Glutamatergic neuron (in vitro differentiated cells): ENCODE measurements around the gene RTL10. TPM values are rescaled to one million over a fixed set of nuclear protein-coding genes. Genes with fewer than 3 reads are reported as not detected.
"Not testable (repeated sequence)": the region's sequence is repeated elsewhere in the genome, so short reads cannot be mapped to it uniquely, and the experiment has no call there.

Experiments
- DNase-seq: peaks from one replicate; pipeline ENCODE4 v3.0.0; 2022
- H3K27ac Mint-ChIP-seq: one replicate; pipeline ENCODE4 v1.8.0; 2020; ENCODE audit warnings: mild to moderate bottlenecking, mixed read lengths, inconsistent platforms; ENCODE audit not compliant: unreplicated experiment
- H3K27me3 Mint-ChIP-seq: one replicate; pipeline ENCODE4 v1.8.0; 2020; ENCODE audit warnings: mild to moderate bottlenecking, moderate library complexity, mixed read lengths, inconsistent platforms; ENCODE audit not compliant: unreplicated experiment
- H3K36me3 Mint-ChIP-seq: one replicate; pipeline ENCODE4 v1.8.0; 2020; ENCODE audit warnings: mild to moderate bottlenecking, mixed read lengths, inconsistent platforms; ENCODE audit not compliant: unreplicated experiment
- H3K4me1 Mint-ChIP-seq: one replicate; pipeline ENCODE4 v1.8.0; 2020; ENCODE audit warnings: mild to moderate bottlenecking, low read depth, mixed read lengths, inconsistent platforms; ENCODE audit not compliant: unreplicated experiment
- H3K4me3 Mint-ChIP-seq: one replicate; pipeline ENCODE4 v1.8.0; 2020; ENCODE audit warnings: mild to moderate bottlenecking, mixed read lengths, inconsistent platforms; ENCODE audit not compliant: unreplicated experiment
- H3K9me3 Mint-ChIP-seq: one replicate; pipeline ENCODE4 v1.8.0; 2020; ENCODE audit warnings: mild to moderate bottlenecking, moderate library complexity, mixed read lengths, inconsistent platforms; ENCODE audit not compliant: unreplicated experiment
- total RNA-seq: library from RNA; stranded (reverse); fragmentation: NEBNext Ultra II Directional; extraction: Animal tissue kit (Norgen Biotek cat#: 25700); gene quantifications from one replicate; pipeline ENCODE4 v1.2.1, GENCODE V29; 2021; ENCODE audit not compliant: unreplicated experiment
- TF ChIP-seq, protein P1 (sequence below): fragments of 200-600 bp; sonication (generic); IDR thresholded peaks from one replicate; pipeline ENCODE4 v1.5.0; 2021; ENCODE audit not compliant: partially characterized antibody, unreplicated experiment

The RTL10 gene
- total RNA-seq, 1 donor from 2014 or later = 12.1 TPM

DNA sequence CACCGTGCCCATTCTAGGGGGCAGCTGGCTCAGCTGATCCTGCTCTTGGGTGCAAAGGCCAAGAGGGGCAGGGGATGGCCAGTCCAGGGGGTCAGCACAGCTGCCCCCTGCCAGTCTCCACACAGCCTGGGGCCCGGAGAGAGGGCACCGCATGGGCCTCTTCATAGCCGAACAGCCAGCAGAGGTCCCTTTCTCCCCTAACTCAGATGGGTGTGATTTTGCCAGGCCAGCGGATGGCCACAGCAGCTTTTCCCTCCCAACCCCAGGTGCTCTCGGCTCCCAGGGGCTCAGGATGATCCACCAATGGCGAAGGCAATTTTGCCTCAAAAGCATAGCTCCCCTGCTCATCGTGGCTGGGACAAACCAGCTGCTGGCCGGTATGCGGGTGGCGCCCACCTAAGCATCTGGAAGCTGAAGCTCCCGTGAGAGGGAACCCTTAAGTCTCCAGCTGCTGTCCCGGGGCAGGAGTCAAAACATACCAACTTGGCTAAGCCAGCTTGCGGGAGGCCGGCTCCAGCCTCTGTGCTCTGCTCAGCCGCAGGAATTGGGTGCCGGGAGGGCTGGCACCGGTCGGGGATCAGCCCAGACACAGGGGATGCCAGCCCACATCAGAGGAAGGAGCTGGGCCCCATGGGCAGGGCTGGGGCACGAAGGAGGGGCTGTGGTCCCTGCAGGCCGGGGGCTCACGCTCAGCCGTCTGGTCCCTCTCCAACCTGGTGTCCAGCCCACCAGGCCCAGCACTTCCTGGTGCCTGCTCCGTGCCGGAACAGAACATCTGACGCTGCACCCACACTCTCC, 30.5 kb upstream of the RTL10 start:
- TF ChIP-seq, protein P1, sequence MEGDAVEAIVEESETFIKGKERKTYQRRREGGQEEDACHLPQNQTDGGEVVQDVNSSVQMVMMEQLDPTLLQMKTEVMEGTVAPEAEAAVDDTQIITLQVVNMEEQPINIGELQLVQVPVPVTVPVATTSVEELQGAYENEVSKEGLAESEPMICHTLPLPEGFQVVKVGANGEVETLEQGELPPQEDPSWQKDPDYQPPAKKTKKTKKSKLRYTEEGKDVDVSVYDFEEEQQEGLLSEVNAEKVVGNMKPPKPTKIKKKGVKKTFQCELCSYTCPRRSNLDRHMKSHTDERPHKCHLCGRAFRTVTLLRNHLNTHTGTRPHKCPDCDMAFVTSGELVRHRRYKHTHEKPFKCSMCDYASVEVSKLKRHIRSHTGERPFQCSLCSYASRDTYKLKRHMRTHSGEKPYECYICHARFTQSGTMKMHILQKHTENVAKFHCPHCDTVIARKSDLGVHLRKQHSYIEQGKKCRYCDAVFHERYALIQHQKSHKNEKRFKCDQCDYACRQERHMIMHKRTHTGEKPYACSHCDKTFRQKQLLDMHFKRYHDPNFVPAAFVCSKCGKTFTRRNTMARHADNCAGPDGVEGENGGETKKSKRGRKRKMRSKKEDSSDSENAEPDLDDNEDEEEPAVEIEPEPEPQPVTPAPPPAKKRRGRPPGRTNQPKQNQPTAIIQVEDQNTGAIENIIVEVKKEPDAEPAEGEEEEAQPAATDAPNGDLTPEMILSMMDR = no peak
- no peak overlapping the region for H3K27ac Mint-ChIP-seq
- DNase-seq = no peak
- peaks cover 7% of the 10 kb centered on the region for H3K27me3 Mint-ChIP-seq
- H3K36me3 Mint-ChIP-seq = no peaks in the 10 kb centered on the region
- no peak overlapping the region for H3K4me3 Mint-ChIP-seq
- H3K4me1 Mint-ChIP-seq = peaks cover 11% of the 10 kb centered on the region
- H3K9me3 Mint-ChIP-seq = peaks cover 1% of the 10 kb centered on the region

DNA sequence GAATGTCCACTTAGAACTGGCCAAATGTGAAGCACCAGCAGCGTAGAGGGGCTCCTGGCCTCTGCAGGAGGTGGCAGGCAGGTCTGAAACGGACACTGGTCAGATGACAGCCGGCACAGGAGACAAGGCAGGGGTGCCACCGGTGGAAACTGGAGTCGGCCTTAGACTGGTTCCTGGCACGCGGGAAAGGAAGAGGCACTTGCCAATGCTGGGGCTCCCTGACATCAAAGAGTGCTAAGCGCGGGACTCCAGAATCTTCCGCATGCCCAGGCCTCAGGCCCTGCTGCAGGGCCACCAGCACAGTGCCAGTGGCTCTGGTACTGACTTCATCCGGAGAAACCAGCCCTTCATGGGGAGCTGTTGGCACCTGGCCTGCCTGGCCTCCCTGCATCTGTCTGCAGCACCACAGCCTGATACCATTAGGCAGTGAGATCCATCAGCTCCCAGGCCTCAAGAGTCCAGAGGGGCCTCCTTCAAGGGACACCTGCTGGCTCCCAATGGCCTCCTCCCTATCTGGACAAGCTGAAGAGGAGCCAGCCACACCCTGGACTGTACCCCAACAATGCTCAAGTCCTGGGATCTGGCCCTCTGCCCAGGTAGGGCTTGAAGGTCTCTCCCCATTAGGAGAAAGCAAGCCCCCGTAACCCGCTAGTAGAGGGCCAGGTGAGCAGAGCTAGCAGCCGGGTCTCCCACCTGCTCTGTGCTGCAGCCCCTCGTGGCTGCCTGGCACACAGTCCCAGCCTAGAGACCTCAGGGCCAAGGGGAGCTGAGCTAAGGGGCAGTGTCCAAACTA, 29.7 kb upstream of the RTL10 start:
- TF ChIP-seq, protein P1 = no peak
- Mint-ChIP-seq H3K4me3 (no peak overlapping the region), H3K27ac (no peak overlapping the region), H3K27me3 (peaks cover 7% of the 10 kb centered on the region), H3K9me3 (peaks cover 1% of the 10 kb centered on the region), H3K36me3 (no peaks in the 10 kb centered on the region), H3K4me1 (peaks cover 11% of the 10 kb centered on the region)
- peak; percentile 12 for DNase-seq

DNA sequence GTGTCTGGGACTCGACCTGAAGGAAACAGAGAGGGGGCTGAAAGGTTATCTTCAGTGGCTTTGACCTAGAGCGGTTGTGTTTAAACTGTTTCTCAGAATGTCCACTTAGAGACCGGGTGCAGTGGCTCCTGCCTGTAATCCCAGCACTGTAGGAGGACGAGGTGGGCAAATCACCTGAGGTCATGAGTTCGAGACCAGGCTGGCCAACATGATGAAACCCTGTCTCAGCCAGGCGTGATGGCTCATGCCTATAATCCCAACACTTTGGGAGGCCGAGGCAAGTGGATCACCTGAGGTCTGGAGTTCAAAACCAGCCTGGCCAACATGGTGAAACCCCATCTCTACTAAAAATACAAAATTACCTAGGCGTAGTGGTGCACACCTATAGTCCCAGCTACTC, 28.8 kb upstream of the RTL10 start:
- DNase-seq = peak; percentile 0
- not testable (repeated sequence) for H3K9me3 Mint-ChIP-seq, H3K36me3 Mint-ChIP-seq, H3K27me3 Mint-ChIP-seq, H3K4me3 Mint-ChIP-seq, H3K27ac Mint-ChIP-seq
- H3K4me1 Mint-ChIP-seq = peaks cover 11% of the 10 kb centered on the region

DNA sequence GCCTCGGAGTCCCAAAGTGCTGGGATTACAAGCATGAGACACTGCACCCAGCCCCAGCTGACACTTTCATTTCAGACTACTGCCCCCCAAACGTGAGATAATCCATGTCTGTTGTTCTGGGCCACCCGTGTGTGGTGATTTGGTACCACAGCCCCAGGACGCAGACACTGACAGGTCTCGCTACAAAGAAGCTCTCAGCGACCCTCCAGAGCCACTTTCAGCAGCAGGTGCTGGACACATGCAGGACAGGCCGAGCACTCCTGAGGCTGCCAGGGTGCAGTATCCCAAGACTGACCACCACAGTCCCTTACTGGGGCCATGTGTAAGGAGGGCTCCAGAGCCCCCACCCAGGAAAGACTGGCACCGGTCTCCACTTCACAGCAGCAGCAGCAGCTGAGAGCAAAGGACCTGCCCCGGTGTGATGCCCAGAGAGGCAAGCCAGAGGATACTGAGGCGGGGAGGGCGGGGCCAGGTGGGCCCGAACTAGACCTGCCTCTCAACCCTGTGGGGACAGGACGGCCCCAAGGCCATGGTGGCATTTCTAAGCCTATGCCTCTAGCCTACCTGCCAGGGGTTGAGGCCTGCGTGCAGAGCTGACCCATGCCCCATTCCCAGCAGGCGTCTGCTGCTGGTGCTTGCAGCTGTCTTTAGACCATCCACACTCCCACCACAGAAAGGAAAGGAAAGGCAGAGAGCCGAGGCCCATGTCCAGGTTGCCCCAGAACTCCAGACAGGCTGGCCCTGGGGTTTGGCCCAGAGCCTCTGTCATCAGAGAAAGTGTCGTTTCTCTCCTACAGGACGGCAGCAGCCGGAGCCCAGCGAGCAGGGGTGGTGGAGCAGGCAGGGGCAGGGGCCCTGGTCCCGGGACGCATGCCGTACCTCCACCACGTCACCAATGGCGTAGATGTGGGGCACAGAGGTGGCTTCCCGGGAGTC, 28.0 kb upstream of the RTL10 start:
- TF ChIP-seq, protein P1 = no peak
- peaks cover 11% of the 10 kb centered on the region for H3K4me1 Mint-ChIP-seq
- H3K4me3 Mint-ChIP-seq = no peak overlapping the region
- peak; percentile 10 for DNase-seq
- no peaks in the 10 kb centered on the region for H3K36me3 Mint-ChIP-seq
- peaks cover 7% of the 10 kb centered on the region for H3K27me3 Mint-ChIP-seq
- peaks cover 4% of the 10 kb centered on the region for H3K9me3 Mint-ChIP-seq
- H3K27ac Mint-ChIP-seq = no peak overlapping the region
